ENCODE data around the gene LTK. TPM values are rescaled to one million over a fixed set of nuclear protein-coding genes. Genes with fewer than 3 reads are reported as not detected.
A peak's percentile ranks its signal among the peaks of the same experiment; 100 is the strongest.

Gene LTK
- total RNA-seq, 1 donor = not detected

DNA sequence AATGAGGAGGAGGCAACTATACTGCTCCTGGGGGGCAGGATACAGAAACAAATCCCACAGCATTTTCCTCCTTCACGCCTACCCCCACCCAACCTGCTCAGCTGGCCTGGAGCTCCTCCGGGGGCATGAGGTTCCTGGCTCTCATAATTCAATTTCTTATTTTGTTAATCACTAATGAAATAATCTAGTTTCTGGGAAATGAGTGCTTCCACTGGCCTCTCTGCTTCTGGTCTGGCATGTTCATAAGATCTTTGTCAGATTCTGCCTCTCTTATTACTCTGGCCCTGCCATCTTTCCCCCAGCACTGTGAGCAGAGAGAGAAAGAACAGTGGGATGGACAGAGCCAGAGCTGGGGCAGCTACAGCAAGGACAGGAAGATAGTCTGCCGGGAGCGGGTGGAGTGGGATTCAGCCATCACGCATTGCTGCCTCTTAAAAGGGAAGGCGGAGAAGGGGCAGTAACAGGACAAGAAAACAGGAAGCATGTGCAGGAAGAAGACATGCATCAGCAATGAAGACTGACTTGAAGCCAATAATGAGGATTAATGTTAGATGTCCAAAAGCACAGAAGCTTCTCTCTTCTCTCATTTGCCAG lies 16.8 kb upstream of the LTK start:
- Histone ChIP-seq H3K9me3 (ENCODE audit: low read depth, low read length) (no peaks in the 10 kb centered on the region), H3K79me2 (ENCODE audit: insufficient read depth, low read length) (no peaks in the 10 kb centered on the region), H4K20me1 (ENCODE audit: insufficient read depth, low read length) (no peaks in the 10 kb centered on the region), H3K4me2 (ENCODE audit: insufficient read depth, low read length) (no peak overlapping the region), H3K27me3 (ENCODE audit: insufficient read depth, low read length) (no peaks in the 10 kb centered on the region), H3K36me3 (ENCODE audit: insufficient read depth, low read length) (peaks cover 71% of the 10 kb centered on the region), H3K4me1 (ENCODE audit: insufficient read depth, low read length) (no peaks in the 10 kb centered on the region), H3K4me3 (ENCODE audit: insufficient read depth, low read length) (no peak overlapping the region), H2AFZ (ENCODE audit: low read length) (no peak overlapping the region), H3K27ac (ENCODE audit: low read depth, low read length) (no peak overlapping the region)
- DNase-seq (ENCODE audit: insufficient read length, low spot score, missing footprints) = no peak
- TF ChIP-seq, protein P1, sequence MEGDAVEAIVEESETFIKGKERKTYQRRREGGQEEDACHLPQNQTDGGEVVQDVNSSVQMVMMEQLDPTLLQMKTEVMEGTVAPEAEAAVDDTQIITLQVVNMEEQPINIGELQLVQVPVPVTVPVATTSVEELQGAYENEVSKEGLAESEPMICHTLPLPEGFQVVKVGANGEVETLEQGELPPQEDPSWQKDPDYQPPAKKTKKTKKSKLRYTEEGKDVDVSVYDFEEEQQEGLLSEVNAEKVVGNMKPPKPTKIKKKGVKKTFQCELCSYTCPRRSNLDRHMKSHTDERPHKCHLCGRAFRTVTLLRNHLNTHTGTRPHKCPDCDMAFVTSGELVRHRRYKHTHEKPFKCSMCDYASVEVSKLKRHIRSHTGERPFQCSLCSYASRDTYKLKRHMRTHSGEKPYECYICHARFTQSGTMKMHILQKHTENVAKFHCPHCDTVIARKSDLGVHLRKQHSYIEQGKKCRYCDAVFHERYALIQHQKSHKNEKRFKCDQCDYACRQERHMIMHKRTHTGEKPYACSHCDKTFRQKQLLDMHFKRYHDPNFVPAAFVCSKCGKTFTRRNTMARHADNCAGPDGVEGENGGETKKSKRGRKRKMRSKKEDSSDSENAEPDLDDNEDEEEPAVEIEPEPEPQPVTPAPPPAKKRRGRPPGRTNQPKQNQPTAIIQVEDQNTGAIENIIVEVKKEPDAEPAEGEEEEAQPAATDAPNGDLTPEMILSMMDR (IDR thresholded peaks at IDR 0.05; ENCODE audit: extremely low read depth, low read depth, low read length) = no peak

DNA sequence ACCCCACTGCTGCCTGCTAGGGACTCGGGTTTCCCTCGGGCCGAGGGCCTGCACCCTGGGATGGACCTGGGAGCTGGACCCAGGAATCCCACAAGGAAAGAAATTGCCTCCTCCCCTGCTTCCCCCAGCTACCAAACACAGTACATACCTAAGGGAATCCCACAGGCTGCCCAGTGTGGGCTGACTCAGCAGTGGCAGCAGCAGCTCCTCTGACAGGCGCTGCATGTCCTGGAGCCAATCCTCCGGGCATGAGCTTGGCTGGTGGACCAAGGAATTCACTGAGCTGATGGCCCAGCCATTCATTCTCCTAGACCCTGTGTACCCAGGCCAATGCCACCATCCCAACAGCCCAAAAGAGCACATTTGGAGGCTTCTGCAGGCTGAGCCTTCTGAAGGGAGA lies 9.5 kb upstream of the LTK start:
- TF ChIP-seq, protein P1 (IDR thresholded peaks at IDR 0.05; ENCODE audit: extremely low read depth, low read depth, low read length) = no peak
- Histone ChIP-seq H3K4me2 (ENCODE audit: insufficient read depth, low read length) (no peak overlapping the region), H3K9me3 (ENCODE audit: low read depth, low read length) (no peaks in the 10 kb centered on the region), H3K36me3 (ENCODE audit: insufficient read depth, low read length) (peaks cover 33% of the 10 kb centered on the region), H3K79me2 (ENCODE audit: insufficient read depth, low read length) (no peaks in the 10 kb centered on the region), H3K27me3 (ENCODE audit: insufficient read depth, low read length) (no peaks in the 10 kb centered on the region), H3K4me1 (ENCODE audit: insufficient read depth, low read length) (no peaks in the 10 kb centered on the region), H2AFZ (ENCODE audit: low read length) (no peak overlapping the region), H3K4me3 (ENCODE audit: insufficient read depth, low read length) (no peak overlapping the region), H3K27ac (ENCODE audit: low read depth, low read length) (no peak overlapping the region), H4K20me1 (ENCODE audit: insufficient read depth, low read length) (no peaks in the 10 kb centered on the region)
- peak; percentile 57 for DNase-seq (ENCODE audit: insufficient read length, low spot score, missing footprints)

DNA sequence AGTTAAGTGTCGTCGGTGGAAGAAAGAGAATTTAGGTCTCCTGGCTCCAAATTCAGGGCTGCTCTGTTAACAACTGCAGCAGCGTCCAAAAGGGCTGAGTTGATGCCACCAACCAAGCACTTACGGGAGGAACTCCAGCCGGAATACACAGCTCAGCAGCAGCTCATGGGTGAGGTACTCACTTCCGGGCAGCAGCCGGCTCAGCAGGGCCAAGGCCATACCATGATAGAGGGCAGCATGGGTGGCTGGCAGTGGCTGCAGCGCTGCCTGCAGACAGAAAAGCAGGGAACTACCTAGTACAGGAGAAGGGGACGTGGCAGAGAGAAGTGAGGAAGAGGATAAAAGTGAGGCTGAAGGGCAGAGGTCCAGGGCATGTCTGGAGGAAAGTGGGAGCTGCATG lies 8.0 kb upstream of the LTK start:
- H4K20me1 ChIP-seq (ENCODE audit: insufficient read depth, low read length) = no peaks in the 10 kb centered on the region
- no peaks in the 10 kb centered on the region for H3K27me3 ChIP-seq (ENCODE audit: insufficient read depth, low read length)
- H3K36me3 ChIP-seq (ENCODE audit: insufficient read depth, low read length) = peaks cover 23% of the 10 kb centered on the region
- H3K79me2 ChIP-seq (ENCODE audit: insufficient read depth, low read length) = no peaks in the 10 kb centered on the region
- no peaks in the 10 kb centered on the region for H3K9me3 ChIP-seq (ENCODE audit: low read depth, low read length)
- H2AFZ ChIP-seq (ENCODE audit: low read length) = no peak overlapping the region
- no peak overlapping the region for H3K27ac ChIP-seq (ENCODE audit: low read depth, low read length)
- TF ChIP-seq, protein P1 (IDR thresholded peaks at IDR 0.05; ENCODE audit: extremely low read depth, low read depth, low read length) = no peak
- no peaks in the 10 kb centered on the region for H3K4me1 ChIP-seq (ENCODE audit: insufficient read depth, low read length)
- no peak overlapping the region for H3K4me2 ChIP-seq (ENCODE audit: insufficient read depth, low read length)
- DNase-seq (ENCODE audit: insufficient read length, low spot score, missing footprints) = no peak
- no peak overlapping the region for H3K4me3 ChIP-seq (ENCODE audit: insufficient read depth, low read length)

- Histone ChIP-seq H3K9me3 (ENCODE audit: low read depth, low read length) (no peaks in the 10 kb centered on the region), H3K27ac (ENCODE audit: low read depth, low read length) (no peak overlapping the region), H3K36me3 (ENCODE audit: insufficient read depth, low read length) (peaks cover 17% of the 10 kb centered on the region), H3K4me2 (ENCODE audit: insufficient read depth, low read length) (no peak overlapping the region), H2AFZ (ENCODE audit: low read length) (no peak overlapping the region), H3K79me2 (ENCODE audit: insufficient read depth, low read length) (no peaks in the 10 kb centered on the region), H3K27me3 (ENCODE audit: insufficient read depth, low read length) (no peaks in the 10 kb centered on the region), H4K20me1 (ENCODE audit: insufficient read depth, low read length) (no peaks in the 10 kb centered on the region), H3K4me1 (ENCODE audit: insufficient read depth, low read length) (no peaks in the 10 kb centered on the region), H3K4me3 (ENCODE audit: insufficient read depth, low read length) (no peak overlapping the region)
- TF ChIP-seq, protein P1 (IDR thresholded peaks at IDR 0.05; ENCODE audit: extremely low read depth, low read depth, low read length) = no peak
- DNase-seq (ENCODE audit: insufficient read length, low spot score, missing footprints) = no peak
Measured at GRCh38 chr15:41520636-41521035, 7.0 kb upstream of the LTK start.

Measured in osteoblast (primary cell).